Measurements from ENCODE around the gene TRIM54.

TRIM54 gene

GRCh38 chr2:27281855-27282559 lies at the start of gene TRIM54:
TRIM54 (plus strand) TSS chr2:27282429; CDS start chr2:27282732, 303 bp downstream.
- DNase-seq (ENCODE audit: low spot score), result peak; percentile 13
- no peak for FAIRE-seq

- DNase-seq (ENCODE audit: low spot score) (no peak), FAIRE-seq (no peak)
Measured at GRCh38 chr2:27233341-27233740, 48.9 kb upstream of the TRIM54 start.

GRCh38 chr2:27236136-27236535 lies 46.1 kb upstream of the TRIM54 start:
- FAIRE-seq (no peak), DNase-seq (ENCODE audit: low spot score) (no peak)

DNA sequence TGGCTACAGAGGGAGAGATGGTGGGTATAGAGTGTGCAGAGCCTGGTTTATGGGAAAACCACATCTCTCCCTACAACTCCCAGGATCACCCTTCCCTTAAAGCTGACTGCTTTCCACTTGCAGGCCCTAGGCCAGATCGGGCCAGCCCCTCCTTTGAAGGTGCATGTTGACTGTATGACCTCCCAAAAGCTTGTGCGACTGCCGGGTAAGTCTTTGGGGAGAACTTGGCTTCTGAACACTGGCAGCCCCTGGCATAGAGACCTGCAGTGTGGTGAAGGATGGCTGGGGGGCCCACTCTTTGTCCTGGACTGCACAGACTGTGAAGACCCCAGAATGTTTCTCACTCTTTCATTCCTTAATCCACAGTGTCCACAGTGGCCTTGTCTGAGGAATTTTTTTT lies 45.6 kb upstream of the TRIM54 start:
- no peak for DNase-seq (ENCODE audit: low spot score)
- no peak for FAIRE-seq

DNA sequence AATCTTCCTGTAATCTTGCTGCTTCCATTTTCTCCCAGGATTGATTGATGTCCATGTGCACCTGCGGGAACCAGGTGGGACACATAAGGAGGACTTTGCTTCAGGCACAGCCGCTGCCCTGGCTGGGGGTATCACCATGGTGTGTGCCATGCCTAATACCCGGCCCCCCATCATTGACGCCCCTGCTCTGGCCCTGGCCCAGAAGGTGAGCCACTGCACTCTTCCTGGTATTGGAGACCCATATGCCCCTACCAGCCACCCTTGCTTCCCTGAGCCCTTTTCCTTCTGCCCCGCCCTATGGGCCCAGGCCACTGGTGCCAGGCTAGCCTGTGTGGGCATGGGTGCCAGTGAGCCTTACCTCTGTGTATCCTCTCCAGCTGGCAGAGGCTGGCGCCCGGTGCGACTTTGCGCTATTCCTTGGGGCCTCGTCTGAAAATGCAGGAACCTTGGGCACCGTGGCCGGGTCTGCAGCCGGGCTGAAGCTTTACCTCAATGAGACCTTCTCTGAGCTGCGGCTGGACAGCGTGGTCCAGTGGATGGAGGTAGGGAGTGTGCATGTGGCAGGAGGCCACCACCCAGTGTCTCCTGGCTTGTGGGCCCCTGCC lies 44.8 kb upstream of the TRIM54 start:
- no peak for FAIRE-seq
- DNase-seq (ENCODE audit: low spot score), result no peak

DNA sequence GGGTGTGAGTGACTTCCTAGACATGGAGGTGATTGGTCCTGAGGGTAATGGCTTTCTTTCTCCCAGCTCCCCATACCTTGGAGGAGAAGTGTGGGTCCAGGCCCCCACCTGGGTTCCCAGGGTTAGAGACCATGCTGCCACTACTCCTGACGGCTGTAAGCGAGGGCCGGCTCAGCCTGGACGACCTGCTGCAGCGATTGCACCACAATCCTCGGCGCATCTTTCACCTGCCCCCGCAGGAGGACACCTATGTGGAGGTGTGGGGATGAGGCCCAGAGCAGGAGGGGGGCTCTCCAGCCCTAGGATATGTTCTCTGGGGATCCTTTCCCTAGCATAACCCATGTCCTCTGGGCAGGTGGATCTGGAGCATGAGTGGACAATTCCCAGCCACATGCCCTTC lies 43.3 kb upstream of the TRIM54 start:
- FAIRE-seq (no peak), DNase-seq (ENCODE audit: low spot score) (no peak)

GRCh38 chr2:27240406-27240805 lies 41.8 kb upstream of the TRIM54 start:
- no peak for DNase-seq (ENCODE audit: low spot score)
- FAIRE-seq, result no peak

DNA sequence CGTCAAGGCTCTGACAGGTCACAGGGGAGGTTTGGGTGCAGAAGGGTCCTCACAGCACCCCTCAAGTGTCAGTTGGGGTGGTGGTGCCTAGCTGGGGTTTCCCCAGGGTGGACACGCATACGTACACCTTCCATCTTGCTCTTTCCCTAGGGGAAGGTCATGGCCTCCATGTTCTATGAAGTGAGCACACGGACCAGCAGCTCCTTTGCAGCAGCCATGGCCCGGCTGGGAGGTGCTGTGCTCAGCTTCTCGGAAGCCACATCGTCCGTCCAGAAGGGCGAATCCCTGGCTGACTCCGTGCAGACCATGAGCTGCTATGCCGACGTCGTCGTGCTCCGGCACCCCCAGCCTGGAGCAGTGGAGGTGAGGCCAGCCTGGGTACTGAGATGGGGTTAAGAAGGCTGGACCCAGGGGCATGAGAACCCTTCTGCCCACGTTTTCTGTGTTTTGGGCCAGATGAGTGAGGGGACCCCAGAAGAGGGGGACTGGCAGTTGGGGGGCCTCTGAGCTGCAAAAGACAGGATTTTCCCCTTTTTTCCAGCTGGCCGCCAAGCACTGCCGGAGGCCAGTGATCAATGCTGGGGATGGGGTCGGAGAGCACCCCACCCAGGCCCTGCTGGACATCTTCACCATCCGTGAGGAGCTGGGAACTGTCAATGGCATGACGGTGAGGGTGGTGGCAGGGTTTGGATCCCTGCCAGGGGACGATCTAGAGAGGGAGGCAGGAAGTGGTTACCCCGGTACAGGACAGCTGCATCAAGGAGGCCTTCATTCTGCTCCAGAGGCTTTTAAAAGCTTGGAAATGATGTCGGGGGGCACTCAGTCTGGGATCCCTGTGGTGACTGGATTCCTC lies 40.2 kb upstream of the TRIM54 start:
- FAIRE-seq, result no peak

GRCh38 chr2:27242614-27242951 lies 39.6 kb upstream of the TRIM54 start:
- FAIRE-seq, result no peak

More for the DNA sequence above, 40.2 kb upstream of the TRIM54 start:
- no peak for DNase-seq (ENCODE audit: low spot score)

GRCh38 chr2:27243391-27244130 lies 38.7 kb upstream of the TRIM54 start:
- FAIRE-seq, result no peak

More at GRCh38 chr2:27242614-27242951, 39.6 kb upstream of the TRIM54 start:
- DNase-seq (ENCODE audit: low spot score), result no peak

DNA sequence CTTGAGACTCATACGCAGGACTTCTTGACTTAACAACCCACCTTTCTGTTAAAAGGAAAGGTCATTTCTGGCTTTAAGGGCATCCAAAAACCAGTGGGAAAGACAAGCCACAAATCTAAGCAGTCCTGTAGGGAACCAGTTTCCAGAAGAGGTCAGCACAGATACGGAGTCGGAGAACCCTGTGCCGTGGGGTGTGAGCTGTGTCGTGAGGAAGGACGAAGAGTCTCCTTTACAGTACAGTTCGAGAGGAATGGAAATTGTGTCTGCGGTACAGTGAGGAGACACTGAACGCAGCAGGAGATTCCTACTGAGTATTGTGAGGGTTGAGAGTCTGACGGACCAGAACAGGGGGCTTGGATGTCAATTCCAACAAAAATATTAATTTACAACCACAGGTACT lies 37.1 kb upstream of the TRIM54 start:
- DNase-seq (ENCODE audit: low spot score) (no peak), FAIRE-seq (no peak)

More at GRCh38 chr2:27243391-27244130, 38.7 kb upstream of the TRIM54 start:
- no peak for DNase-seq (ENCODE audit: low spot score)

DNA sequence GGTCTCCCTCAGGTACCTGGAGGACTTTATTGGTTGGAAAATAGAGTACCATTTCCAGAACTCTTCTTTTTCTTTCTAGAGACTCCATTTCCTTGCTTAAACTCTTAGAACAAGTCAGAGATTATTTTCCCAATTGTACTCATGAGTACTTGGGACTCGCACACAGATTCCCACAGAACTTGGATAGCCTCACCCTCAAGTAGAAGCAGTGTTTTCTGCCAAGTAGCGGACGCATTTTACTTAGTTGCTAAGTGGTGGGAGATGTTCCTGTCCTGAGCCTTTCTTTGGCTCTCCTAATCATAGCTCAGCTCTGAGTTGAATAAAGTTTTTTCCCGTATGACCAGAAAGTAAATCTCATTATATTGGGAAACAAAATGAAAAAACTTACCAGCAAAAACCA lies 36.6 kb upstream of the TRIM54 start:
- DNase-seq (ENCODE audit: low spot score), result no peak
- no peak for FAIRE-seq

DNA sequence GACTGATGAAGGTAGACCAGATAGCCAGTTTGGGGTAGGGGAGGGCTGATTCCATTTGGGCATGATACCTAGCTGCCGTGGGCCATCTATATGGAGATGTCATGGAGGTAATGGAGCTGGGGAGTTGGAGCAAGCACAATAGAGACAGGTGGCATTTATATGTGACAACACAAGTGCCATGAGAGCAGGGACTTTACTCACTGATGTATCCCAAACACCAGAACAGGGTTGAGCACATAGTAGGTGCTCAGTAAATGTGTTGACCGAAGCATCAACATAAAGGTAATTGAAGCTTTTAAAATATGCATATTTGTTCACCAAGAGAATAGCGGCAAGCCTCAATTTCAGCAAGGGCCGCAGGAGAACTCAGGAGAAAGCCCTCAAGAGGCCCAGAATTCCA lies 34.3 kb upstream of the TRIM54 start:
- DNase-seq (ENCODE audit: low spot score) (no peak), FAIRE-seq (no peak)

DNA sequence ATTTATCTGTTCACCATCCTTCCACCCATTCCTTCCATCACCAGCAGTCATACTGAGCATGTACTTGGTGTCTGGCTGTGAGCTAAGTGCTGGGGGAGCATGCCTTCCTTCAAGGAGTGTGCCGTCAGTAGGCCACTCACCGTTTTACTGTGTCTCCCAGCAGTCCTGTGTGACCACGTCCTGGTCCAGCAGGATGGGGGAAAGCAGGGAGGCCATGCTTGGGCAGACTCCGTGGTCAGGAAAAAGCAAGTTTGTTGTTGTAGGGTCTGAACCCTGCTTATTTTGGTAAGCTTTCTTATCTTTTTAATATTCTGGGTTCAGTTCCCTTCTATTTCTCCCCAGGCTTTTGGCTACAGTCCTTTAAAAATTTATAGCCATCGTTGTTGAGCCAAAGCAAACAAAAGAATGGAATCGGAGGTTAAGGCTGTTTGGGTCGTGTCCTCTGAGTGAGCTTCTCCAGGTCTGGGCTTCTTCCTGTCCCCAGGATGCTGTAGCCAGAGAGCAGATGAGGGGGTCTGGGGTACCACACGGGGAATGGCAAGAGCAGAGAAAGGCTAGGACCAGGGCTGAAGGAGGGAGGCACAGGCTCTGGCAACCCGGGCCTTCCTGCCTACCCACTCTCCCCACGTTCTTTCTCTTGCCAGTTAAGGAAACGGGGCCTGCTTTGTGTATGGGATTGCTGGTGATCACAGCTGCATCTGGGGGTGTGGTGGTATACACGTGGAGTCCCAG lies 32.9 kb upstream of the TRIM54 start:
- DNase-seq (ENCODE audit: low spot score), result no peak
- FAIRE-seq, result no peak

- DNase-seq (ENCODE audit: low spot score), result no peak
- FAIRE-seq, result no peak
Measured at GRCh38 chr2:27249891-27250651, 32.2 kb upstream of the TRIM54 start.

- FAIRE-seq (no peak), DNase-seq (ENCODE audit: low spot score) (no peak)
Measured at GRCh38 chr2:27250652-27251379, 31.4 kb upstream of the TRIM54 start.

GRCh38 chr2:27251766-27252165 lies 30.5 kb upstream of the TRIM54 start:
- FAIRE-seq, result no peak
- DNase-seq (ENCODE audit: low spot score), result no peak

DNA sequence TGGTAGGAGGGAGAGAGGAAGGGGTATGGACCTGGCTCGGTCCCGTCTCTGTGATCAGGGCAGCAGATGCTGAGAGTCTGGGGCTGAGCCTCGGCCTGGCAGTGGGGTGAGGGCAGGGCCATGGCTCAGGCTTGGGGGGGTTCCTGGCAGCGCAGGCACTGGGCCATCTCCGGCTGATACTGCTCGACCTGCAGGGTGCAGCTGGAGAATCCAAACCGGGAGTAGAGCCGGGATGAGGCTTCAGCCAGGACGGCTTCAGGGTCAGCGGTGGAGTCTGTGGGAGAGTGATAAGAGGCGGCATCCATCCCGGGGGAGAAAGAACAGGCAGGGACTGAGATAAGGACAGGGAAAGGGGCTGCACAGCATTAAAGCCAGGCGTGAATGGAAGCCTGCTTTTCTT lies 27.0 kb upstream of the TRIM54 start:
- FAIRE-seq (no peak), DNase-seq (ENCODE audit: low spot score) (no peak)

DNA sequence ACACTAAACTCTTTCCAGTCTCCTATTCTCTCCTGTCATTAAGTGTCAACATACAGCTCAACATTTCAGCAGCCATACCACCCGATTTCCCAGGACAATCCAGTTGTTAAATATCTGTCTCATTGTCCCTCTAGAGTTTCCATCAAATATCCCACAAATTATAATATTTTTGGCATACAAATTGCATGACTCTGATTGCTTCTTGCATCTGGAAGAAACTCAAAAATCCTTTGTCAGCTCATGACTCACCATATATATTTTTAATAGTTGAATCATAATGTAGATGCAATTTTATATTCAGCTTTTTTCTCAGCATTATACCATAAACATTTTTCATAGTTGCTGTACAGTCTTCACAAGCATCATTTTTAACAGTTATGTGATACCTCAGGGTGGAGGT lies 26.6 kb upstream of the TRIM54 start:
- FAIRE-seq, result no peak
- DNase-seq (ENCODE audit: low spot score), result no peak
